ENCODE data around the gene KLHDC10. TPM values are rescaled to one million over a fixed set of nuclear protein-coding genes. Genes with fewer than 3 reads are reported as not detected.

KLHDC10 gene
- total RNA-seq, 1 donor from 2014 or later, result 26.6 TPM

GRCh38 chr7:130137207-130137606, 66.9 kb downstream of the KLHDC10 start:
- Histone ChIP-seq H3K9me3 (ENCODE audit: low read depth) (no peaks in the 10 kb centered on the region), H3K4me1 (peaks cover 55% of the 10 kb centered on the region), H3K9ac (no peak overlapping the region), H3K4me3 (no peak overlapping the region), H3K27ac (no peak overlapping the region), H3K27me3 (no peaks in the 10 kb centered on the region), H3K36me3 (no peaks in the 10 kb centered on the region), H3K4me2 (no peak overlapping the region), H2AFZ (replicated peaks) (no peak overlapping the region), H4K20me1 (ENCODE audit: low read depth) (no peaks in the 10 kb centered on the region), H3K79me2 (ENCODE audit: low read depth) (no peaks in the 10 kb centered on the region), H3F3A (ENCODE audit: low read depth) (peaks cover 45% of the 10 kb centered on the region)
- Mint-ChIP-seq H3K27ac (no peak overlapping the region), H3K27me3 (ENCODE audit: insufficient read depth, low read depth) (peaks cover 3% of the 10 kb centered on the region), H3K36me3 (peaks cover 33% of the 10 kb centered on the region), H3K9me3 (no peaks in the 10 kb centered on the region), H3K4me3 (no peak overlapping the region), H3K4me1 (peaks cover 26% of the 10 kb centered on the region)
- TF ChIP-seq EZH2phosphoT487 (IDR thresholded peaks at IDR 0.05), result no peak
- no peak for TF ChIP-seq EZH2 (IDR thresholded peaks at IDR 0.05)
- TF ChIP-seq CTCF (IDR thresholded peaks at IDR 0.05), result no peak
- DNase-seq (ENCODE audit: low spot score), result no peak

- Mint-ChIP-seq H3K27me3 (ENCODE audit: insufficient read depth, low read depth) (peaks cover 13% of the 10 kb centered on the region), H3K4me1 (peaks cover 40% of the 10 kb centered on the region), H3K4me3 (no peak overlapping the region), H3K9me3 (no peaks in the 10 kb centered on the region), H3K36me3 (peaks cover 25% of the 10 kb centered on the region), H3K27ac (peak overlapping the region; percentile 93)
- H3K27ac ChIP-seq, result no peak overlapping the region
- peaks cover 36% of the 10 kb centered on the region for H3F3A ChIP-seq (ENCODE audit: low read depth)
- no peaks in the 10 kb centered on the region for H3K36me3 ChIP-seq
- no peak overlapping the region for H2AFZ ChIP-seq (replicated peaks)
- no peaks in the 10 kb centered on the region for H3K27me3 ChIP-seq
- H3K4me2 ChIP-seq, result no peak overlapping the region
- no peaks in the 10 kb centered on the region for H4K20me1 ChIP-seq (ENCODE audit: low read depth)
- H3K4me1 ChIP-seq, result peaks cover 37% of the 10 kb centered on the region
- H3K4me3 ChIP-seq, result no peak overlapping the region
- H3K79me2 ChIP-seq (ENCODE audit: low read depth), result no peaks in the 10 kb centered on the region
- H3K9ac ChIP-seq, result no peak overlapping the region
- DNase-seq (ENCODE audit: low spot score), result no peak
- no peaks in the 10 kb centered on the region for H3K9me3 ChIP-seq (ENCODE audit: low read depth)
- TF ChIP-seq CTCF (IDR thresholded peaks at IDR 0.05), result no peak
- TF ChIP-seq EZH2phosphoT487 (IDR thresholded peaks at IDR 0.05), result no peak
- no peak for TF ChIP-seq EZH2 (IDR thresholded peaks at IDR 0.05)
These were observed 69.0 kb downstream of the KLHDC10 start for GRCh38 chr7:130139193-130139960.

- Histone ChIP-seq H3K27me3 (no peaks in the 10 kb centered on the region), H3K4me2 (peak overlapping the region; percentile 30), H3K4me3 (no peak overlapping the region), H3K36me3 (no peaks in the 10 kb centered on the region), H3K27ac (peak overlapping the region; percentile 89), H3K9me3 (ENCODE audit: low read depth) (no peaks in the 10 kb centered on the region), H3K79me2 (ENCODE audit: low read depth) (no peaks in the 10 kb centered on the region), H4K20me1 (ENCODE audit: low read depth) (no peaks in the 10 kb centered on the region), H3F3A (ENCODE audit: low read depth) (peaks cover 30% of the 10 kb centered on the region), H2AFZ (replicated peaks) (peak overlapping the region; percentile 21), H3K9ac (no peak overlapping the region), H3K4me1 (peaks cover 31% of the 10 kb centered on the region)
- Mint-ChIP-seq H3K4me3 (peak overlapping the region; percentile 7), H3K4me1 (peaks cover 49% of the 10 kb centered on the region), H3K9me3 (no peaks in the 10 kb centered on the region), H3K27ac (peak overlapping the region; percentile 92), H3K27me3 (ENCODE audit: insufficient read depth, low read depth) (peaks cover 13% of the 10 kb centered on the region), H3K36me3 (peaks cover 21% of the 10 kb centered on the region)
- DNase-seq (ENCODE audit: low spot score), result no peak
- TF ChIP-seq CTCF (IDR thresholded peaks at IDR 0.05), result no peak
- TF ChIP-seq EZH2 (IDR thresholded peaks at IDR 0.05), result no peak
- no peak for TF ChIP-seq EZH2phosphoT487 (IDR thresholded peaks at IDR 0.05)
These were observed 70.3 kb downstream of the KLHDC10 start for GRCh38 chr7:130140551-130141160.
